GM12878 (cell line): Measurements from ENCODE around the gene DDIT3. TPM values are rescaled to one million over a fixed set of nuclear protein-coding genes. Genes with fewer than 3 reads are reported as not detected.

Source experiments
- CHD4 ChIP-seq: fragments of 200-600 bp; sonication (generic); IDR thresholded peaks from 2 replicates; pipeline ENCODE4 v1.6.1; 2016; ENCODE audit warnings: mild to moderate bottlenecking
- FOXM1 ChIP-seq: IDR thresholded peaks from 2 replicates; pipeline ENCODE4 v1.6.1; 2012; ENCODE audit warnings: low read depth, mild to moderate bottlenecking, inconsistent platforms, low read length, moderate library complexity
- HDGF ChIP-seq: fragments of 450-650 bp; IDR thresholded peaks from 2 replicates; pipeline ENCODE4 v1.6.1; 2016; ENCODE audit warnings: antibody characterized with exemption
- JUND ChIP-seq: IDR thresholded peaks from 2 replicates; pipeline ENCODE4 v1.6.1; 2012; ENCODE audit warnings: low read depth, mild to moderate bottlenecking, low read length, improper control_type of control experiment, moderate library complexity
- KAT2A ChIP-seq: conservative IDR thresholded peaks from 2 replicates; pipeline ENCODE4 v1.6.1; 2011; ENCODE audit warnings: low read depth, low read length; ENCODE audit not compliant: control insufficient read depth
- MEF2B ChIP-seq: fragments of 450-650 bp; IDR thresholded peaks from 2 replicates; pipeline ENCODE4 v1.6.1; 2018; ENCODE audit warnings: mild to moderate bottlenecking, moderate library complexity; ENCODE audit not compliant: partially characterized antibody, poor library complexity, severe bottlenecking
- MXI1 ChIP-seq: fragments of 150-350 bp; IDR thresholded peaks from 2 replicates; pipeline ENCODE4 v1.6.1; 2011; ENCODE audit warnings: low read depth, mild to moderate bottlenecking, inconsistent platforms, low read length, improper control_type of control experiment
- MYB ChIP-seq: fragments of 150-350 bp; IDR thresholded peaks from 2 replicates; pipeline ENCODE4 v1.6.1; 2014; ENCODE audit warnings: mild to moderate bottlenecking, low read depth, low read length, borderline replicate concordance
- NBN ChIP-seq: fragments of 450-650 bp; IDR thresholded peaks from 2 replicates; pipeline ENCODE4 v1.6.1; 2016
- NFIC ChIP-seq: IDR thresholded peaks from 2 replicates; pipeline ENCODE4 v1.6.1; 2012; ENCODE audit warnings: low read depth, mild to moderate bottlenecking, inconsistent platforms, low read length, moderate library complexity
- NFYA ChIP-seq: IDR thresholded peaks from 2 replicates; pipeline ENCODE4 v1.6.1; 2011; ENCODE audit warnings: low read depth, mild to moderate bottlenecking, low read length, improper control_type of control experiment, borderline replicate concordance
- NFYB ChIP-seq: IDR thresholded peaks from 2 replicates; pipeline ENCODE4 v1.6.1; 2011; ENCODE audit warnings: low read depth, mild to moderate bottlenecking, low read length, improper control_type of control experiment, moderate library complexity; ENCODE audit not compliant: insufficient read depth
- PAX5 ChIP-seq: IDR thresholded peaks from 2 replicates; pipeline ENCODE4 v1.6.1; 2011; ENCODE audit warnings: low read depth, low read length, borderline replicate concordance
- RCOR1 ChIP-seq: conservative IDR thresholded peaks from 2 replicates; pipeline ENCODE4 v1.6.1; 2012; ENCODE audit warnings: low read depth, low read length, improper control_type of control experiment
- RFX5 ChIP-seq: IDR thresholded peaks from 2 replicates; pipeline ENCODE4 v1.6.1; 2011; ENCODE audit warnings: low read depth, low read length, improper control_type of control experiment
- SIX5 ChIP-seq: IDR thresholded peaks from 2 replicates; pipeline ENCODE4 v1.6.1; 2011; ENCODE audit warnings: mild to moderate bottlenecking, low read depth, low read length, moderate library complexity; ENCODE audit not compliant: severe bottlenecking
- TARDBP ChIP-seq: IDR thresholded peaks from 2 replicates; pipeline ENCODE4 v1.6.1; 2016; ENCODE audit warnings: borderline replicate concordance
- ZBED1 ChIP-seq: IDR thresholded peaks from 2 replicates; pipeline ENCODE4 v1.6.1; 2016; ENCODE audit warnings: borderline replicate concordance
- polyA plus RNA-seq, 11 experiments: library from polyadenylated mRNA; depleted of rRNA in 4 of 11; unstranded in 6 of 11; stranded (reverse) in 5 of 11; fragments of >200 nt; fragmentation: Nextera tagmentation in 4 of 11; fragmentation: Illumina TruSeq in 1 of 11; extraction: Ambion mirVana in 4 of 11; extraction: Trizol in 1 of 11; gene quantifications; 1 replicate in 1 of 11; 2 replicates in 10 of 11; pipeline versions ENCODE4 v1.2.1 to v1.2.3, GENCODE V29; 2011 to 2016; ENCODE audit warnings: inconsistent platforms in 2 of 11, missing spikeins in 2 of 11, low read depth in 1 of 11
- total RNA-seq, 4 experiments: library from RNA; depleted of rRNA in 3 of 4; stranded (reverse); fragments of >200 nt in 3 of 4; fragmentation: Illumina TruSeq in 1 of 4; extraction: Trizol in 1 of 4; gene quantifications; 2 replicates each; pipeline versions ENCODE4 v1.2.1 to v1.2.3, GENCODE V29; 2013 to 2021
- TF ChIP-seq, protein P1 (sequence below): fragments of 450-650 bp; IDR thresholded peaks from 2 replicates; pipeline ENCODE4 v1.6.1; 2016; ENCODE audit warnings: mild to moderate bottlenecking, moderate library complexity, borderline replicate concordance
- TF ChIP-seq, protein P2 (sequence below): IDR thresholded peaks from 2 replicates; pipeline ENCODE4 v1.6.1; 2012; ENCODE audit warnings: low read depth, low read length, improper control_type of control experiment
- TF ChIP-seq, protein P3 (sequence below): fragments of 450-650 bp; IDR thresholded peaks from 2 replicates; pipeline ENCODE4 v1.6.1; 2017; ENCODE audit warnings: low read depth, mild to moderate bottlenecking, moderate library complexity
- TF ChIP-seq, protein P4 (sequence below): IDR thresholded peaks from 2 replicates; pipeline ENCODE4 v1.6.1; 2011; ENCODE audit warnings: borderline replicate concordance, low read depth, mild to moderate bottlenecking, moderate library complexity, low read length; ENCODE audit not compliant: insufficient read depth, poor library complexity, severe bottlenecking

Gene DDIT3
- total and polyA plus RNA-seq, 10 of the 15 experiments (the other 5 are each of a cell fraction or from before 2014, with no cell fraction given) = 9.2 to 28.9 (median 15.5) TPM

GRCh38 chr12:57487597-57488401 lies 32.5 kb downstream of the DDIT3 start, which contains the start of gene MARS1 (continued):
- TF ChIP-seq PAX5 (no peak), MYB (no peak), NFYA (no peak), NBN (peak; percentile 87), NFYB (no peak), KAT2A (no peak), CHD4 (no peak), MXI1 (peak; percentile 75; the same call in 1 of the 2 replicates), ZBED1 (0 out of 2 replicates have a peak, but pooled peaks have one; percentile 35), JUND (no peak), FOXM1 (peak; percentile 22; the same call in 1 of the 2 replicates), HDGF (no peak), TARDBP (peak; percentile 61), NFIC (no peak; the same call in 1 of the 2 replicates), SIX5 (peak; percentile 89), MEF2B (peak; percentile 18), RFX5 (no peak), RCOR1 (no peak)
- TF ChIP-seq, protein P1, sequence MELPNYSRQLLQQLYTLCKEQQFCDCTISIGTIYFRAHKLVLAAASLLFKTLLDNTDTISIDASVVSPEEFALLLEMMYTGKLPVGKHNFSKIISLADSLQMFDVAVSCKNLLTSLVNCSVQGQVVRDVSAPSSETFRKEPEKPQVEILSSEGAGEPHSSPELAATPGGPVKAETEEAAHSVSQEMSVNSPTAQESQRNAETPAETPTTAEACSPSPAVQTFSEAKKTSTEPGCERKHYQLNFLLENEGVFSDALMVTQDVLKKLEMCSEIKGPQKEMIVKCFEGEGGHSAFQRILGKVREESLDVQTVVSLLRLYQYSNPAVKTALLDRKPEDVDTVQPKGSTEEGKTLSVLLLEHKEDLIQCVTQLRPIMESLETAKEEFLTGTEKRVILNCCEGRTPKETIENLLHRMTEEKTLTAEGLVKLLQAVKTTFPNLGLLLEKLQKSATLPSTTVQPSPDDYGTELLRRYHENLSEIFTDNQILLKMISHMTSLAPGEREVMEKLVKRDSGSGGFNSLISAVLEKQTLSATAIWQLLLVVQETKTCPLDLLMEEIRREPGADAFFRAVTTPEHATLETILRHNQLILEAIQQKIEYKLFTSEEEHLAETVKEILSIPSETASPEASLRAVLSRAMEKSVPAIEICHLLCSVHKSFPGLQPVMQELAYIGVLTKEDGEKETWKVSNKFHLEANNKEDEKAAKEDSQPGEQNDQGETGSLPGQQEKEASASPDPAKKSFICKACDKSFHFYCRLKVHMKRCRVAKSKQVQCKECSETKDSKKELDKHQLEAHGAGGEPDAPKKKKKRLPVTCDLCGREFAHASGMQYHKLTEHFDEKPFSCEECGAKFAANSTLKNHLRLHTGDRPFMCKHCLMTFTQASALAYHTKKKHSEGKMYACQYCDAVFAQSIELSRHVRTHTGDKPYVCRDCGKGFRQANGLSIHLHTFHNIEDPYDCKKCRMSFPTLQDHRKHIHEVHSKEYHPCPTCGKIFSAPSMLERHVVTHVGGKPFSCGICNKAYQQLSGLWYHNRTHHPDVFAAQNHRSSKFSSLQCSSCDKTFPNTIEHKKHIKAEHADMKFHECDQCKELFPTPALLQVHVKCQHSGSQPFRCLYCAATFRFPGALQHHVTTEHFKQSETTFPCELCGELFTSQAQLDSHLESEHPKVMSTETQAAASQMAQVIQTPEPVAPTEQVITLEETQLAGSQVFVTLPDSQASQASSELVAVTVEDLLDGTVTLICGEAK = peak; percentile 95
- TF ChIP-seq, protein P2, sequence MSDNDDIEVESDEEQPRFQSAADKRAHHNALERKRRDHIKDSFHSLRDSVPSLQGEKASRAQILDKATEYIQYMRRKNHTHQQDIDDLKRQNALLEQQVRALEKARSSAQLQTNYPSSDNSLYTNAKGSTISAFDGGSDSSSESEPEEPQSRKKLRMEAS = 0 out of 2 replicates have a peak, but pooled peaks have one; percentile 22
- TF ChIP-seq, protein P3, sequence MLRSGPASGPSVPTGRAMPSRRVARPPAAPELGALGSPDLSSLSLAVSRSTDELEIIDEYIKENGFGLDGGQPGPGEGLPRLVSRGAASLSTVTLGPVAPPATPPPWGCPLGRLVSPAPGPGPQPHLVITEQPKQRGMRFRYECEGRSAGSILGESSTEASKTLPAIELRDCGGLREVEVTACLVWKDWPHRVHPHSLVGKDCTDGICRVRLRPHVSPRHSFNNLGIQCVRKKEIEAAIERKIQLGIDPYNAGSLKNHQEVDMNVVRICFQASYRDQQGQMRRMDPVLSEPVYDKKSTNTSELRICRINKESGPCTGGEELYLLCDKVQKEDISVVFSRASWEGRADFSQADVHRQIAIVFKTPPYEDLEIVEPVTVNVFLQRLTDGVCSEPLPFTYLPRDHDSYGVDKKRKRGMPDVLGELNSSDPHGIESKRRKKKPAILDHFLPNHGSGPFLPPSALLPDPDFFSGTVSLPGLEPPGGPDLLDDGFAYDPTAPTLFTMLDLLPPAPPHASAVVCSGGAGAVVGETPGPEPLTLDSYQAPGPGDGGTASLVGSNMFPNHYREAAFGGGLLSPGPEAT = peak; percentile 54; the same call in 1 of the 2 replicates
- TF ChIP-seq, protein P4, sequence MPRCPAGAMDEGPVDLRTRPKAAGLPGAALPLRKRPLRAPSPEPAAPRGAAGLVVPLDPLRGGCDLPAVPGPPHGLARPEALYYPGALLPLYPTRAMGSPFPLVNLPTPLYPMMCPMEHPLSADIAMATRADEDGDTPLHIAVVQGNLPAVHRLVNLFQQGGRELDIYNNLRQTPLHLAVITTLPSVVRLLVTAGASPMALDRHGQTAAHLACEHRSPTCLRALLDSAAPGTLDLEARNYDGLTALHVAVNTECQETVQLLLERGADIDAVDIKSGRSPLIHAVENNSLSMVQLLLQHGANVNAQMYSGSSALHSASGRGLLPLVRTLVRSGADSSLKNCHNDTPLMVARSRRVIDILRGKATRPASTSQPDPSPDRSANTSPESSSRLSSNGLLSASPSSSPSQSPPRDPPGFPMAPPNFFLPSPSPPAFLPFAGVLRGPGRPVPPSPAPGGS = no peak
